SKM-1 treated with dmso at 0.1 percent for 144 hours (cell line): ENCODE data around the gene GP9.

Experiments used
- DNase-seq: peaks from one replicate; lab custom pipeline; 2025; ENCODE audit not compliant: unreplicated experiment; lab: John Stamatoyannopoulos, UW

Gene GP9

DNA sequence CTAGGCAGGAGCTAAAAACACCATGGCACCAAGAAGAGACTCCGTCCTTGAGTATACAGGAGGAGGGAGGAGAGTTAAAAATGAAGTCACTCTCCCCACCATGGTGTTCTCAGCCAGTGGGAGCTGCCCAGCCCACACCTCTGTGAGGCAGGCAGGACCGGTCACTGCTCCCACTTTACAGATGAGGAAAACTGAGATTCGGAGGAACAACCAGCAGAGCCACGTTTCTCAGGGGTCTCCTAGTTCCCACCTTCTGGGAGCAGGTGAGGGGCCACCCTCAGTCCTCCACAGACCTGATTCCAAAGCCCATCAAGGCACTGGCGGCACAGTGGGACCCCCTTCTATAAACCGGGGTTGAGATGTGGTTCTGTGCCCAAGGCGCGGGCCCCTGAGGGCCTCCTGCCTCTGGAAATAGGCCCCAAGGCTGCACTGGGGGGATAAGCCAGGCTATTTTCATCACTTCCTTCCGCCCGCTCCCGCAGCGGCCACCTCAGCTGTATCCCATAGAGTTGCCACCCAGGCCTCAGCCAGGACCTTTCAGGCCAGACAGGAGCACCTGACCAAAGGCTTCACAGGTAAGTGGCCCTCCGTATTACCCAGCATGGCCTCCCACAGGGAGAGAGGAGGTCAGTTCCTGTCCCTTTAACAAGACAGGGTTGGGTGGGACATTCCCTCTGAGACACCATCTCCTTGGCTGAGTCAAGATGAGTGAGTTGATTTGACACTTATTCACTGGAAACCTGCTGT lies at the start of gene GP9:
GP9 (plus strand) TSS at position 504 of the 747 bp plus-strand sequence. CDS start 961 bp downstream, outside the sequence.
- DNase-seq = no peak

DNA sequence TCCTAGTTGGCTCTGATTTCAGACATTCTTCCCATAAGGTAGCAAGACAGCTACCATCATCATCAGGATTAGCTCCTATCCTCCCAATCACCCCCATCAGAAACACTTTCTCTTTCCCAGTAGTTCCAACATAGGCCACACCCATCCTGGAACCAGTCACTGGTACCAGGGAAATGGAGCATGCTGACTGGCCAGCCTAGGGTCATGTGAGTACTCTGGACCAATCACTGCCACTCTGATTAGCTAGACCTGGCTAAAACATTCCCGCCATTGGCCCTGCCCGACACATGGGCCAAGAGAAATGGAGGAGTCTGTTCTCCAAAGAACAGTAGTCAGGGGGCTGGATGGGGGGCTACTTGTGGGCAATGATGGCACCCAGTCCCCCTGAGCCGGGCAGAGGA lies 47.1 kb upstream of the GP9 start:
- DNase-seq = no peak

DNA sequence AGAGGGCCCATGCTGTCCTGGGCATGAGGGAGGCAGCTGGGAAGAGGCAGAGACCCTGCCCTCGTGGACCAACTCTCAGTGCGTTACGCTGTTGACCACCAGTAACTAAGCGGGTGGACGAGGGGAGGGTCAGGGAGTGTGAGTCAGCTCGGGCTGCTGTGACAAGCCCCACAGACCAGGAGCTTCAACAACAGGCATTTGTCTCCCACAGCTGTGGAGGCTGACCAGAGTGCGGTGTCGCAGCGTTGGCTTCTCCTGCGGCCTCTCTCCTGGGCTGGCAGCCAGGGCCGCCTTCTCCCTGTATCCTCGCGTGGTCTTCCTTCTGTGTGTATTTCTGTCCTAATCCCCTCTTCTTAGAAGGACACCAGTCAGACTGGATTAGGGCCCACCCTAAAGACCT lies 46.4 kb upstream of the GP9 start:
- DNase-seq = no peak

DNA sequence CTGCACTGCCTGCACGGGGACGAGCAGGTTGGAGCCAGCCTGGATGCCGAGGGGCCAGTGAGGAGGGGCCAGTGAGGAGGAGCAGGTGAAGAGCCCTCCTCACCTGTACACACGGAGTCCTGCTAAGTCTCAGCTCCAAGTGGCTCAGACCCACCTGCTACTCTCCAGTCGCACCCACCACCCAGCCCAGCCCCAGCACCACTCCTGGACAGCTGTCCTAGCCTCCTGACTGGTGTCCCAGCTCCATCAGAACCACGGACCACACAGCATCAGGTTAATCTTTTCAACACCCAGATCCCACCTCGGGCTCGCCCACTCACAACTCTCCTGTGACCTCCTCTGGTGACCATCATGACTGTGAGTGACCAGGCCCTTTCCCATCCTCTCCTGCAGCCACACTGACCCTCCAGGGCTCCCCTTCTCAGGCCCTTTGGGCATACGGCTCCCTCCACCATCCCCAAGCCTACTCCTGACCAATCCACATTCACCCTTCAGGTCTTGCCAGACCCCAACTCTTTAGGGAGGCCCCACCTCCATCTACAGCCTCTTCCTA lies 45.7 kb upstream of the GP9 start:
- no peak for DNase-seq

DNA sequence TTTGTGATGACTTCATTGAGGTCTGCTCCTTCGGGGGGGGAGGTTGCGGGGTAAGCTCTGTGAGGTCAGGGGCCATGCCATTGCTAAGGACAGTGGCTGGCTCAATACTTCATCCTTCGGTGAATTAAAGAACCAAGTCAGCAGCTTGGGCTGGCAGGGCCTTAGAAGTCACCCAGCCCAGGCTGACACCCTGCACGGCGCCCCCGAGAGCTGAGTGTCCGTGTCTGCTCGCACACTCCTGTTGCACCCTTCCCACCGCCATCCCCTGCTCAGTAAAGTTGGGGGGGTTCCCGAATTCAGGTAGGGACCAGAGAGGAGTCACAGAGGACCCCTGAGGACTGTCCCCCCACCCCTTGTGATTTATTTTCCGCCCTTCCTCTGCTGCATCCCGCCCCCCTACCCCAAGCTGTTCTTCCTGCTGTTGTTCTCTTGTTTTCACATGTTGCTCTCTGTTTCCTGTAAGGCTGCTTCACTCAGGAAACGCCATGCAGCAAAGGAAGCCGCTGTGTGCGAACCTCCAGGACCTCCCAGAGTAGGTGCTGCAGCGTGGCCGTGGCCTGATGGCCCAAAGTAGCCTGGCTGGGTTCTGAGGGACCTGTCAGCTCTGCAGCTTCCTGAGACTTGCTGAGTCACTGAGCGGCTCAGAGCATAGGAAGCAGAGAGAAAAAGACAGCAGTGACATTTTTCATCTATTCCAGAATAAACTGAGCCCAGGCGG lies 45.0 kb upstream of the GP9 start:
- no peak for DNase-seq

DNA sequence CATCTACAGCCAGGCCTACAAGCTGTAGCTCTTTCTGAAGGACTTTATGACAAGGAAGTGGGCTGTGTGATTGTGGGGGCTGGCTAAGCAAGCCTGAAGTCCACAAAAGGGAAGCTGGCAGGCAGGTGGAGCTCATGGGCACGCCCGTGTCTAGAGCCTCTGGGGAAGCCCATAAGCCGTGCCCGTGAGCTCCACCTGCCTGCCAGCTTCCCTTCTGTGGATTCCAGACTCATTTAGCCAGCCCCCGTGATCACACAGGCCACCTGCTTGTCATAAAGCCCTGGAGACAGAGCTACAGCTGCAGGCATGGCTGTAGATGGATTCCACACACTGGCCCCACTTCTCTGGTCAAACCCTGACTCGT lies 44.2 kb upstream of the GP9 start:
- DNase-seq = no peak

DNA sequence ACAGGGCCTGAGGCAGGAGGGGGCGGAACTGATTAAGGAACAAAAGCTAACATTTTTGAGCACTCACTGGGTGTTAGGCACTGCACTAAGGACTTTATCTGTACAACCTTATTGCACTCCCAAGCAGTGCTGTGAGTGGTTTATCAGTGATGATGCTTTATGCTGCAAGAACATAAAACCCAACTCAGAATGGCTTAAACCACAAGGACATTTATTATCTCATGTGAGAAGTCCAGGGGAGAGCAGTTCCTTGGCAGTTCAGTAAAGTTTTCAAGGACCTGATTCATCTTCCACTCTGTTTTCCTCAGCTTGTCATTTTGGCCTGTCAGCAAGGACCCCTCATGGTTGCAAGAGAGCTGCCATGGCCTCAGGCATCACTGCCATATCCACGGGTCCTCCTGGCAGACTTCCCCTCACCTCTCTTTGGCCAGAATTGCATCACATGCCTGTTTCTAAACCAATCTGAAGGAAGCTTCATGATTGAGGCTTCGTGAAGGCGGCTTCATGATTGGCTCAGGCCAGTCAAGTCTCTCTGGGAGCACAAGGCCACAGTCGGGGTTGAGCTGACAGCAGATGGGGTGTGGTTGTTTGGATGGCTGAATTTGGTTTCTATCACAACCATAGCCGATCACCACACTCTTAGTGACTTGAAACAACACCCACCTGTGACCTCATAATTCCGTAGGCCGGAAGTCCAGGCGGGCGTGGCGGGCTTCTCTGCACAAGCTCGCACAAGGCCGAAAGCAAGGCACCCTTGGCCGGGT lies 43.7 kb upstream of the GP9 start:
- DNase-seq = no peak

DNA sequence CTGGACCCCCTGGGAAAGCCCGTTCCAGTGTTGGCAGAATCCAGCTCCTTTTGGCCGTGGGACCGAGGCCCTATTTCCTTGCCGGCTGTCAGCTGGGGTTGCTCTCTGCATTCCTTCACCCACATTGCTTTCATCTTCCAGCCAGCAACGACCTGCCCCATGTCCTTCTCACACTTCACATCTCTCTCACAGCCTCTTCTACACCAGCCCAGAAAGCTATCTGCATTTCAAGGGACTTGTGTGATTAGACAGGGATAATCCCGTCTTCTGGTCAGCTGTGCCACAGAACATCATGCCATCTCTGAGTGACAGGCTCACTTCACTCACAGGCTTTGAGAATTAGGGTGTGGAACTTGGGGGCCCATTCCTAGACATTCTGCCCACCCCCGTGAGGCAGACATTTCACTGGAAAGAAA lies 43.1 kb upstream of the GP9 start:
- DNase-seq = no peak

DNA sequence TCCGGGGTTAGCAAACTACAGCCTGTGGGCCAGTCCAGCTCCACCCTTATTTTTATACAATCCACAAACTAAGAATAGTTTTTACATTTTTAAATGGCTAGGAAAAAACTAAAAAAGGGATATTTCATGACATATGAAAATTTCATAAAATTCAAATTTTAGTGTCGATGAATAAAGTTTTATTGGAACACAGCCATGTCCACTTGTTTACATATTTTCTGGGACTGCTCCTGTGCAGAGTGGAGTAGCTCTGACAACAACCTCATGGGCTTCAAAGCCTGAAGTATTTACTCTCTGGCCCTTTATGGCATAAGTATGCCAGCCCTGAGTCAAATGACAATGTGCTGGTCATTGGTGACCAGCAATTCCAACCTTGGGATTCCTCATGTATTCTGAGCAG lies 42.3 kb upstream of the GP9 start:
- DNase-seq = no peak

DNA sequence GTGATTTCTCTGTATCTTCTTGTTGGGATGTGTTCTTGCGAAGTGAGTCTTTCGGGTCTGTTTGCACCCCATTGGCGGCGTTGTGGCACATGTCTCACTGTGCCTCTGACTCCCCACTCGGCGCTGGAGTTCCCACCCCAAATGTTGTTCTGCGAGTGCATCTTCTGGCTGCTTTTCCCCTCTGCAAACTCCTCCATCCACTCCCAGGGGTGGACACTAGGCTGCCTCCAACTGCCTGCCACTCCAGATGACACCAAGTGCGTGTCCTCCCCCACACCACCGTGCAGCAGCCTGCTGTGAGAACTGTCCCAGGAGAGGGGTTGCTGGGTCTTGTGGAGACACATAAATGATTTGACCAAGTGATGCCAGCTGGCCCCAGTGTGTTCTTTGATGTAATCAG lies 41.8 kb upstream of the GP9 start:
- no peak for DNase-seq

DNA sequence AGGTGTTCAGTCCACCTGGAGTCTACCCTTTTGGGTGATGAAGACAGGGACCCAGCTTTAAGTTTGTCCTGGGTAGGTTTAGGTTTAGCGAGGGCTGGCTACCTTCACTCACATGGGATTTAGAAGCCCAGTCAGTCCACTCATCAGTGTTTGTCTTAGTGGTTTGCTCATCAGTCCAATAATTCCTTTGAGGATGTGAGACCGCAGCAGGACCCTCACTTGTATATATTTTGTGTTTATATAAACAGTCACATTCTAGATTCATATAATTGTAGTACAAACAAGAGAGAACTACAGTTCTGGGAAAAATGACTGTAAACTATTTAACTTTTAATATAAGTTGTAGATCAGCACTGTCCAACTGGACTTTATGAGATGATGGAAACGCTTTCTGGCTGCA lies 41.3 kb upstream of the GP9 start:
- no peak for DNase-seq

DNA sequence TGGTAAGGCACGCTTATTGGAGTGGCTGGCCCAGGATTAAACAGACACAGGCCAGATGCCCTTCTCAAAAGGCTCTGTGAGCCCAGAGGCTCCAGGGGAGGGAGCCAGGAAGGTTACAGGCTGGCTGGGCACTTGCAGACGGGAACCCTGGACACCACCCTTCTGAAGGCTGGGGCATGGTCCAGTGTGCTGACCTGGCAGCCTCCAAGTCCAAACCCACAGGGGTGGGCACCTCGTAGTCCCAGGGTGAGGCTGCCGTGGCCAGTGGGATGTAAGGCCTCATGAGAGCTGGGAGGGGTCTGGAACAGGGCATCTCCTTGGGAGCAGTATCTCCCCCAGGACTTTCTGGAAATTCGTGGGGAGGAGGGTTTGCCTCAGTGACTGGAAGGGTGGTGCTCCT lies 39.9 kb upstream of the GP9 start:
- DNase-seq = no peak

DNA sequence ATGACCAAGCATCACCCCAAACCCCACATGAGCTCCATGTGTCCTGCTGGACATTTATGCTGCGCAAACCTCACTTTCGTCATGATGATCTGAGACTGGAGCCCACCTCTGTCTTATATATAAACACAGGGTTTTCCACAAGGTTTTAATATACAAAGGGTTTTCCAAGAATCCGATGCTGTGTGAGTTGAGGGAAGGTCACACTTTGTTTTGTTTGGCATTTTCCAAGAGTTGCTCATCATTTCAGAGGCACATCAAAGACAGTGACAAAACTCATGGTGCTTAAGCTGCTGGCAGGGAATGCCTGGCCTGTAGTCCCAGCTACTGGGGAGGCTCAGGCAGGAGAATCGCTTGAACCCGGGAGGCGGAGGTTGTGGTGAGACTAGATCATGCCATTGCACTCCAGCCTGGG lies 39.4 kb upstream of the GP9 start:
- DNase-seq = no peak

DNA sequence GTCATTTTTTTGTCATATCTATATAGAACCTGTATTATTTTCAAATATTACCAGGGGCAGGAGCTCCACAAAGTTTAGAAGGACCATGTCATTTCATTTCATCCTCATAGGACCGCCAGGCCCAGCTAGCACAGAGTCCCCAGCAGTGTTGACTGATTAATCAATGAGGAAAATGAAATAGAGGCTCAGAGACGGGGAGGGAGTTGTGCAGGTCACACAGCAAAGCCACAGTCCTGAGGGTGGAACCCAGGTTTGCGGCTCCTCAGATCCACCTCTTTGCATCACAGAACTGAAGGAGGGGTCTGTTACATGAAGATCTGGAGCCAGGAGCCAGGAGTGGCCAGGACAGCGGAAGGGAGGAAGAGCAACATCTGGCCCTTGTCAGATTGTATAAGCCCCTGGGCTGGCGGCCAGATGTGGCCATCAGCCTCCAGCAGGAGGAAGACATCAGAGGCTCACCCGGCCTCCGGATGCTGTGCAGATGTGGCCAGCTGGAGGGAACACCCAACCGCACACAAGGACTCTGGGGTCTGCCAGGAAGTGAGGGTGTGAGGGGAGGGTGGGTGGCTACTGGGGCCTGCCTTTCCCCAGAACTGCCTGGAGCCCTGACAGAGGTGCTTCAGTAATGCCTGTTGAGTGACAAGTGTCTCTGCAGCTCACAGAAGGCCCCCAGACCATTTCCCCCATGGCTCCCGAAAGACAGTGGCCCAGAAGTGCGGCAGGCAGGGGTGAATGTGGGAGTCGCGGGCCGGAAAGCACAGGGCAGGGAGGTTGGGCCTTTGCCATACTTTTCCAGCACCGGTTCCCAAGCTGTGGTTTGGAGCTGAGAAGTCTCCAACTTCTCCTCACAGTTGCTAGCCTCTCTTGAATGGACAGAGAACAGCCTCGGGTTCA lies 38.2 kb upstream of the GP9 start:
- no peak for DNase-seq

DNA sequence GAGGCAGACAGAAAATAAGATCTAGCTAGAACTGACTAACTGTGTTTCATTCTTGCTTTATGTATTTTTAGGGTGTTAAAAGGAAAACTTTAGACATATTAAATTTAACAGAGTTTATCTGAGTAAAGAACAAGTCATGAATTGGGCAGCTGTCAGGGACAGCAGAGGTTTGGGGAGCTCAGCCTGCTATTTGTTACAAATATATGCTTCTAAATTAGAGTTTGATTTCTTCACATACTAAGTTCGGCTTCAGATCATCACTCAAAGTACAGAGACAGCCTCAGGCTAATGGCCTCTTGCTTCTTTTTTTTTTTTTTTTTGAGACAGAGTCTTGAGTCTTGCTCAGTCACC lies 37.6 kb upstream of the GP9 start:
- no peak for DNase-seq

DNA sequence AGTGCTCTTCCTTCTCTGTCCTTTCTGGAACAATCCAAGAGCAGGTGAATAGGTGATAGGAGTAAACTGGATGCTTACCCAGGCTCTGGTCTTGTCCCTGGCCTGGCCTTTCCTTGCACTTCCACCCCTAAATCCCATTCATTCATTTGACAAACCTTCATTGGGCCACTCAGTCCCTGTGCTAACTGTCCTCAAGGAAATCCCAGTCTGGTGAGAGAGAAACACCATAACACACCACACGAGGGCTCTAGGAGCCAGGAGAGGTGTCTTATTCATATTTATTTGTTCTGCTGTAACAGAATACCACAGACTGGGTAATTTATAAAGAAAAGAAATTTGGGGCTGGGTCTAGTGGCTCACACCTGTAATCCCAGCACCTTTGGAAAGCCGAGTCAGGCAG lies 36.7 kb upstream of the GP9 start:
- DNase-seq = no peak

DNA sequence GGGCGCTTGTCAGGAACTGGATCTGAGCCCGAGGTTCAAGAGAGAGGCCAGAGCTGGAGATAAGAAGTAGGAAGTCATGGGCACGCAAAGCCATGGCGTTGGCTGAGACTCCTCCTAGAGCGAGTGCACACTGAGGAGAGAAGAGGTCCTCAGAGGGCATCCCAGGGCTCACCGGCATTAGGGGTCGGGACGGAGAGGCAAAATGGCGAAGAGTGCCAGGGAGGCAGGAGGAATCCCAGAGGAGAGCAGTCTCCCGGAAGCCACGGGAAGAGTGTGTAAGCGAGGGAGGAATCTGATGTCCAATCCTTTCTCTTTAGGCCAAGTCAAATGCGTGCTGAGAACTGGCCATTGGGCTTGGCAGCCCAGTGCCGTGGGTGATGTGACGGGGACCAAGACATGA lies 35.5 kb upstream of the GP9 start:
- no peak for DNase-seq

DNA sequence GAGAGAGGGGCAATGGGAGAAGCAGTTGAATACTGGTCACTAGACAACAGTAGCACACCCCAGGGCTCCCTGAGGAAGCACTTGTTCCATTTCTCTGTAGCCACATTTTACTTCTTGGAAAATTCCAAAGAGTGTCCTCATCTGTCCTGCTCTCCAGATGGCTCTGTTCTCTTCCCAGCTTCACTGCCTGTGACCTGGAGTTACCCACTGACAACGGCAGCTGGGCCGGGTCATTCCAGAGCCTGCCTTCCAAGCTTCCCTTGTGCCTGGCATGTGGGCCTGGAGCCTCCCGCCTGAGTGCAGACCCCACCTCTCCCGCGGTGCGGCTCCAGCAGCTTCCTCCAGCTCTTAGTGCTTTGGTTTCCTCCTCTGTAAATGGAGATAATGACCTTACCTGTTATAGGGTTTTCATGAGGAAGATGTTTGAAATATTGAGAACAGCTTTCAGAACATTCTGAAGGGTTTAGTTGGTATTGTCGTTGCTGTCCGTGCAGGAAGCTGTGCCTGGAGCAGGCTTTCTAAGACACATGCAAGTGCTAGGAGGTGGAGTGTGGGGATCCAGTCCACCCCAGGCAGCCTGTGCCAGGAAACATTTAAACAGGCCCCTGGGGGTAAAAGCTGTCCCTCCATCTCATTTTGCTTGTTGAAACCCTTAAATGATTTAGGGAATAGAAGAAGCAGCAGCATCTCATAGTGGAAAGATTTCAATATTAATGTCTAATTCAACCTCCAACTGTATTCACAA lies 34.7 kb upstream of the GP9 start:
- DNase-seq = no peak

DNA sequence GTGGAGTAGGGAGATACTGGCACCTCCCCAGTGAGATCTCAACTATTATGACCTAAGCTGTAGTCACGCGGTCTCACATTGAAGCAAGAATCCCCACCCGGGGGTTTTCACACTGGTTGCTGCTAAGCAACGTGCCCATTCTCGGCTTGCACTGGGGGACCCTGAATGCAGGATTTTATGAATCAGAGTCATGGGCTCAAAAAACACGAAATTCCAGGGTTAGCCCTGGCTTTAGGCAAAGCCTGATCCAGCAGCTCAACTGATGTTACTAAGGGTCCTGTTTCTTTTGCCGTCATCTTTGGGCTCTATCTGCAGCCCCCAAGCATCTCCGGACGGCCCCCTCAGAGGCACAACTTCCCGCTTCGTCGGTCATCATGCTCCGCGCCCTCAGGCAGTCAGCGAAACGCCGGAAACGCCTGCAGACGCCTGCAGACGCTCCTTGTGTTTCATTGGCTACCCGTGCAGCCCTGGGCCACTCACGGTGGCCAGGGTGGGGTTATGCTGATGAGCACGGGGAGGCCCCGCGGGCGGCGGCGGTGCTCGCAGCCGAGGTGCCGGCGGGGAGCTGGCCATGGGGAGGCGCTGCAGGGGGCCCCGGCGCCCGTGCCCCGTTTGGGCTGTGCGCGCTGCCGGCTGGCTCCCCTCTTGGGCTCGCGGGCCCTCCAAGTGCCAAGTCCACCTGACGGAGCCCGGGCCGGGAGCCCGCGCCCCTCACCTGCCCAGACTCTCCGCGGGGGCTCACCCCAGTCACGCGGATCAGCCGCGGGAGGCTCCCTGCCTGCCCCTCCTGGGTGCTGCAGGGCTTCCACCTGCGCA lies 33.6 kb upstream of the GP9 start:
- peak; percentile 88 for DNase-seq
